Neural progenitor cell (in vitro differentiated cells): ENCODE measurements around the gene TMED7. TPM values are rescaled to one million over a fixed set of nuclear protein-coding genes. Genes with fewer than 3 reads are reported as not detected.
A peak's percentile ranks its signal among the peaks of the same experiment; 100 is the strongest.

Experiments used
- DNase-seq: peaks from one replicate; pipeline ENCODE4 v3.0.0-alpha.2; 2016; ENCODE audit warnings: low spot score
- H2AFZ ChIP-seq: fragments of 200-600 bp; sonication (generic); replicated peaks from 2 replicates; pipeline ENCODE4 v1.6.1; 2016; ENCODE audit warnings: antibody characterized with exemption
- H3F3A ChIP-seq: fragments of 200-600 bp; sonication (generic); 2 replicates; pipeline ENCODE4 v1.6.1; 2016; ENCODE audit warnings: antibody characterized with exemption, low read depth
- H3K27ac ChIP-seq: fragments of 200-600 bp; sonication (generic); 2 replicates; pipeline ENCODE4 v1.5.1; 2016; ENCODE audit warnings: mild to moderate bottlenecking
- H3K27me3 ChIP-seq: fragments of 200-600 bp; sonication (generic); 2 replicates; pipeline ENCODE4 v1.6.1; 2016; ENCODE audit warnings: mild to moderate bottlenecking, moderate library complexity
- H3K36me3 ChIP-seq: fragments of 200-600 bp; sonication (generic); 2 replicates; pipeline ENCODE4 v1.5.1; 2016
- H3K4me1 ChIP-seq: fragments of 200-600 bp; sonication (generic); 2 replicates; pipeline ENCODE4 v1.6.1; 2016; ENCODE audit warnings: mixed run types
- H3K4me2 ChIP-seq: fragments of 200-600 bp; sonication (generic); 2 replicates; pipeline ENCODE4 v1.6.1; 2016
- H3K4me3 ChIP-seq: fragments of 200-600 bp; sonication (generic); 2 replicates; pipeline ENCODE4 v1.5.1; 2016
- H3K79me2 ChIP-seq: fragments of 200-600 bp; sonication (generic); 2 replicates; pipeline ENCODE4 v1.6.1; 2016; ENCODE audit warnings: low read depth
- H3K9ac ChIP-seq: fragments of 200-600 bp; sonication (generic); 2 replicates; pipeline ENCODE4 v1.6.1; 2016
- H3K9me3 ChIP-seq: fragments of 200-600 bp; sonication (generic); 2 replicates; pipeline ENCODE4 v1.5.1; 2016; ENCODE audit warnings: low read depth
- H4K20me1 ChIP-seq: fragments of 200-600 bp; sonication (generic); 2 replicates; pipeline ENCODE4 v1.6.1; 2016; ENCODE audit warnings: low read depth
- H3K27ac Mint-ChIP-seq: 3 replicates; pipeline ENCODE4 v1.8.0; 2021; ENCODE audit warnings: mixed read lengths
- H3K27me3 Mint-ChIP-seq: 2 replicates; pipeline ENCODE4 v1.8.0; 2022; ENCODE audit warnings: low read depth, mild to moderate bottlenecking, inconsistent platforms, moderate library complexity, mixed read lengths; ENCODE audit not compliant: insufficient read depth
- H3K36me3 Mint-ChIP-seq: 3 replicates; pipeline ENCODE4 v1.8.0; 2021; ENCODE audit warnings: mixed read lengths
- H3K4me1 Mint-ChIP-seq: 3 replicates; pipeline ENCODE4 v1.8.0; 2021; ENCODE audit warnings: mixed read lengths
- H3K4me3 Mint-ChIP-seq: 3 replicates; pipeline ENCODE4 v1.8.0; 2021; ENCODE audit warnings: mild to moderate bottlenecking, moderate library complexity, mixed read lengths
- H3K9me3 Mint-ChIP-seq: 3 replicates; pipeline ENCODE4 v1.8.0; 2020; ENCODE audit warnings: mixed read lengths
- EZH2 ChIP-seq: fragments of 200-600 bp; sonication (generic); IDR thresholded peaks from 2 replicates; pipeline ENCODE4 v1.6.1; 2017; ENCODE audit warnings: antibody characterized with exemption, mild to moderate bottlenecking, moderate library complexity
- EZH2phosphoT487 ChIP-seq: fragments of 200-600 bp; sonication (generic); IDR thresholded peaks from 2 replicates; pipeline ENCODE4 v1.6.1; 2017; ENCODE audit warnings: antibody characterized with exemption
- total RNA-seq: library from RNA; depleted of rRNA; stranded (reverse); fragments of >200 nt; gene quantifications from 2 replicates; pipeline ENCODE4 v1.2.3, GENCODE V29; 2015; ENCODE audit warnings: low replicate concordance
- TF ChIP-seq, protein P1 (sequence below): fragments of 200-600 bp; sonication (generic); IDR thresholded peaks from 2 replicates; pipeline ENCODE4 v1.5.1; 2017; ENCODE audit warnings: antibody characterized with exemption, mild to moderate bottlenecking

The TMED7 gene
- total RNA-seq, 1 donor from 2014 or later = 112 TPM

DNA sequence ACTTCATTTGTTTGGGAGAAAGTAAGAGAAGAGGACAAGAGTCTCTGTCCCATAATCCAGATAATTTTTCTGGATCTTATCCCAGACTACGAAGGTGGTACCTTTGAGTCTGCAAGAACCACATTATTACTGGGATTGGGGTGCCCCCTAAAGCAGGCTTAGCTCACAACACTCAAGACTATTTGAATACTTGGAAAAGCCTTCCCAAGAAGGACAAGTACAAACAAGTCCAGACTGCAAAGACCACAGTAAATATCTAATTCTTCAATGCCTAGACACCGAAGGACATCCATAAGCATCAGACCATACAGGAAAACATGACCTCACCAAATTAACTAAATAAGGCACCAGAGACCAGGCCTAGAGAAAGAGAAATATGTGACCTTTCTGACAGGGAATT lies 40.2 kb upstream of the TMED7 start:
- Histone ChIP-seq H3K27ac (no peak overlapping the region), H3K9me3 (no peaks in the 10 kb centered on the region), H3K9ac (no peak overlapping the region), H4K20me1 (no peaks in the 10 kb centered on the region), H3K4me1 (peaks cover 9% of the 10 kb centered on the region), H3F3A (no peaks in the 10 kb centered on the region), H3K79me2 (no peaks in the 10 kb centered on the region), H3K4me2 (no peak overlapping the region), H3K4me3 (no peak overlapping the region), H2AFZ (no peak overlapping the region), H3K36me3 (no peaks in the 10 kb centered on the region), H3K27me3 (no peaks in the 10 kb centered on the region)
- Mint-ChIP-seq H3K27ac (no peak overlapping the region), H3K4me3 (no peak overlapping the region), H3K9me3 (peaks cover 11% of the 10 kb centered on the region), H3K36me3 (no peaks in the 10 kb centered on the region), H3K27me3 (peaks cover 3% of the 10 kb centered on the region), H3K4me1 (peaks cover 20% of the 10 kb centered on the region)
- no peak for TF ChIP-seq EZH2phosphoT487
- no peak for TF ChIP-seq EZH2
- TF ChIP-seq, protein P1, sequence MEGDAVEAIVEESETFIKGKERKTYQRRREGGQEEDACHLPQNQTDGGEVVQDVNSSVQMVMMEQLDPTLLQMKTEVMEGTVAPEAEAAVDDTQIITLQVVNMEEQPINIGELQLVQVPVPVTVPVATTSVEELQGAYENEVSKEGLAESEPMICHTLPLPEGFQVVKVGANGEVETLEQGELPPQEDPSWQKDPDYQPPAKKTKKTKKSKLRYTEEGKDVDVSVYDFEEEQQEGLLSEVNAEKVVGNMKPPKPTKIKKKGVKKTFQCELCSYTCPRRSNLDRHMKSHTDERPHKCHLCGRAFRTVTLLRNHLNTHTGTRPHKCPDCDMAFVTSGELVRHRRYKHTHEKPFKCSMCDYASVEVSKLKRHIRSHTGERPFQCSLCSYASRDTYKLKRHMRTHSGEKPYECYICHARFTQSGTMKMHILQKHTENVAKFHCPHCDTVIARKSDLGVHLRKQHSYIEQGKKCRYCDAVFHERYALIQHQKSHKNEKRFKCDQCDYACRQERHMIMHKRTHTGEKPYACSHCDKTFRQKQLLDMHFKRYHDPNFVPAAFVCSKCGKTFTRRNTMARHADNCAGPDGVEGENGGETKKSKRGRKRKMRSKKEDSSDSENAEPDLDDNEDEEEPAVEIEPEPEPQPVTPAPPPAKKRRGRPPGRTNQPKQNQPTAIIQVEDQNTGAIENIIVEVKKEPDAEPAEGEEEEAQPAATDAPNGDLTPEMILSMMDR = no peak
- no peak for DNase-seq

DNA sequence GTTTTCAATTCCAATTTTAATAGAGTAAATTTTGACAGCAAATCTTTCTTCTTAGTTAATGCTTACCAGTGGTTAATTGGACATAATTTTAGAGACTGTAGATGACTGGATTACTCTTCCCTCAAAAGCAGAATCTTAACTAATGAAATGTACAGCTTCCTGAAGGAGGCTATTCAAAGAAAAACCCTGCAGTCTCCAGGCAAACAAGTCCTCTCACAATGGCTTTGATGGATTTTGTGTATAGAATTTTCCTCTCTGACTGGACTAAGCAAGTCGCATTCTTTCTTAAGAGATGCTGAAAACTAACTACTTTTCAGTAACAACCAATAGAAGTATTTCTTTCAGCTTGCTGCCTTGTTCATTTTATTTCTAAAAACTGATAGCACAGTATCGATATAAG lies 35.7 kb upstream of the TMED7 start:
- H3K36me3 ChIP-seq = no peaks in the 10 kb centered on the region
- TF ChIP-seq EZH2 (no peak), EZH2phosphoT487 (no peak)
- TF ChIP-seq, protein P1 = no peak
- H2AFZ ChIP-seq = peak overlapping the region; percentile 32

DNA sequence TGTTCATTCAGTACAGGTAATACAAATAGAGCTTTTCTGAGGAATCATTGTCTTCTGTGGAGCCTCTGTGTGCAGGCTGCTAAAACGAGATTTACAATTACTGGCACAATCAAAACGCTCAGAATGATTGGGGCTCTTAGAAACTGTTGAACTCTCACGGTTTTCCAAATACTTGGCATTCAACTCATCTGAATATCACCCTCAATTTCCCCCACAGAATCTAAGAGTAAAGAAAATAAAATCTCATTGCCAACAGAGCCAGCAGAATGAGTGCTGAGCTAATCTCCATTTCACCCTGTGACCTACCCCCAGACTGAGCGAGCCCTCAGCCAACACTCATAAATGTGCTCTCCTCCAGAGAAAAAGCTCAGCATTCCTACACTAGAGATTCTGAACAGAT lies 35.3 kb upstream of the TMED7 start:
- peak overlapping the region; percentile 32 for H2AFZ ChIP-seq
- H3K9me3 ChIP-seq = no peaks in the 10 kb centered on the region
- no peaks in the 10 kb centered on the region for H3K27me3 ChIP-seq
- H3K79me2 ChIP-seq = no peaks in the 10 kb centered on the region
- H3K4me1 ChIP-seq = peaks cover 13% of the 10 kb centered on the region
- Mint-ChIP-seq H3K4me1 (peaks cover 30% of the 10 kb centered on the region), H3K36me3 (no peaks in the 10 kb centered on the region), H3K27ac (peak overlapping the region; percentile 97), H3K4me3 (peak overlapping the region; percentile 63), H3K27me3 (peaks cover 3% of the 10 kb centered on the region), H3K9me3 (peaks cover 7% of the 10 kb centered on the region)
- no peak overlapping the region for H3K27ac ChIP-seq
- no peaks in the 10 kb centered on the region for H3F3A ChIP-seq
- H3K4me3 ChIP-seq = no peak overlapping the region
- no peaks in the 10 kb centered on the region for H3K36me3 ChIP-seq
- no peak for DNase-seq
- no peak overlapping the region for H3K9ac ChIP-seq
- TF ChIP-seq EZH2 (no peak), EZH2phosphoT487 (no peak)
- TF ChIP-seq, protein P1 = no peak
- H4K20me1 ChIP-seq = no peaks in the 10 kb centered on the region
- H3K4me2 ChIP-seq = no peak overlapping the region

More for the DNA sequence above, 35.7 kb upstream of the TMED7 start:
- H3K9ac ChIP-seq = no peak overlapping the region
- no peak overlapping the region for H3K4me2 ChIP-seq
- H3K9me3 ChIP-seq = no peaks in the 10 kb centered on the region
- peaks cover 7% of the 10 kb centered on the region for H3K9me3 Mint-ChIP-seq
- H3F3A ChIP-seq = no peaks in the 10 kb centered on the region
- H3K79me2 ChIP-seq = no peaks in the 10 kb centered on the region
- H3K4me1 Mint-ChIP-seq = peaks cover 30% of the 10 kb centered on the region
- H3K27ac Mint-ChIP-seq = peak overlapping the region; percentile 97
- no peak for DNase-seq
- peaks cover 3% of the 10 kb centered on the region for H3K27me3 Mint-ChIP-seq
- no peak overlapping the region for H3K4me3 ChIP-seq
- H3K27me3 ChIP-seq = no peaks in the 10 kb centered on the region
- H3K4me1 ChIP-seq = peaks cover 13% of the 10 kb centered on the region
- H3K4me3 Mint-ChIP-seq = peak overlapping the region; percentile 63
- H3K36me3 Mint-ChIP-seq = no peaks in the 10 kb centered on the region
- H3K27ac ChIP-seq = no peak overlapping the region
- H4K20me1 ChIP-seq = no peaks in the 10 kb centered on the region
